H1 (cell line): ENCODE results near the gene JPT1. TPM values are rescaled to one million over a fixed set of nuclear protein-coding genes. Genes with fewer than 3 reads are reported as not detected.

Experiments
- CTCF ChIA-PET: fragments of 300-600 bp; sonication (Branson Sonifier 250); formaldehyde crosslinking; loops from one replicate; lab custom pipeline; 2021; ENCODE audit not compliant: partially characterized antibody; lab: Charles Lee
- POLR2A ChIA-PET: fragments of 300-600 bp; sonication (Branson Sonifier 250); formaldehyde crosslinking; loops from one replicate; lab custom pipeline; 2021; ENCODE audit warnings: inconsistent platforms; ENCODE audit not compliant: partially characterized antibody; lab: Charles Lee
- DNase-seq, 2 experiments: peaks; one replicate each; pipeline versions ENCODE4 v3.0.0 to v3.0.0-alpha.2; 2010 to 2022; ENCODE audit warnings: low spot score in 2 of 2, low read depth in 1 of 2, mixed read lengths in 1 of 2
- FAIRE-seq: peaks from 2 replicates; lab custom pipeline; 2011; peaks lifted over from hg19 to GRCh38; lab: Jason Lieb, UNC
- H2AFZ ChIP-seq: 2 replicates; pipeline ENCODE4 v1.8.1; 2012; ENCODE audit warnings: low read length, inconsistent platforms
- H2AK5ac ChIP-seq: 2 replicates; pipeline ENCODE4 v1.6.1; 2013; ENCODE audit warnings: low read depth, low read length
- H2BK120ac ChIP-seq: replicated peaks from 2 replicates; pipeline ENCODE3; 2013; ENCODE audit warnings: low read depth, low read length, inconsistent platforms
- H2BK12ac ChIP-seq: 2 replicates; pipeline ENCODE4 v1.6.1; 2013; ENCODE audit warnings: low read depth, low read length
- H2BK15ac ChIP-seq: 2 replicates; pipeline ENCODE4 v1.6.1; 2013; ENCODE audit warnings: low read length
- H2BK20ac ChIP-seq: 2 replicates; pipeline ENCODE4 v1.6.1; 2013; ENCODE audit warnings: low read length
- H2BK5ac ChIP-seq: 2 replicates; pipeline ENCODE4 v1.6.1; 2013; ENCODE audit warnings: low read depth, low read length
- H3K14ac ChIP-seq: 2 replicates; pipeline ENCODE4 v1.6.1; 2013; ENCODE audit warnings: inconsistent platforms; ENCODE audit not compliant: insufficient read length
- H3K18ac ChIP-seq: 2 replicates; pipeline ENCODE4 v1.6.1; 2013; ENCODE audit warnings: low read length; ENCODE audit errors: extremely low read depth
- H3K23ac ChIP-seq: 2 replicates; pipeline ENCODE4 v1.6.1; 2013; ENCODE audit warnings: inconsistent platforms; ENCODE audit not compliant: insufficient read length
- H3K23me2 ChIP-seq: 2 replicates; pipeline ENCODE4 v1.6.1; 2013; ENCODE audit warnings: low read depth, low read length
- H3K27ac ChIP-seq: 2 replicates; pipeline ENCODE4 v1.6.1; 2011; ENCODE audit warnings: low read depth, low read length, inconsistent platforms
- H3K27me3 ChIP-seq, 4 experiments: replicated peaks in 1 of 4; 1 replicate in 1 of 4; 2 replicates in 3 of 4; pipeline versions ENCODE4 v1.6.1 to v1.8.1; 2011 to 2013; ENCODE audit warnings: low read length in 3 of 4, mild to moderate bottlenecking in 3 of 4, inconsistent platforms in 2 of 4, mixed read lengths in 2 of 4, moderate library complexity in 1 of 4; ENCODE audit not compliant: control insufficient read depth in 3 of 4, insufficient read depth in 3 of 4; ENCODE audit errors: extremely low read depth in 1 of 4
- H3K36me3 ChIP-seq, 4 experiments: 2 replicates each; pipeline versions ENCODE4 v1.6.1 to v1.8.1; 2011 to 2013; ENCODE audit warnings: mild to moderate bottlenecking in 4 of 4, low read length in 3 of 4, moderate library complexity in 2 of 4, control low read depth in 1 of 4, inconsistent platforms in 1 of 4; ENCODE audit not compliant: insufficient read depth in 4 of 4, control insufficient read depth in 2 of 4
- H3K4ac ChIP-seq: replicated peaks from 2 replicates; pipeline ENCODE3; 2013; ENCODE audit warnings: low read length, low read depth, mixed read lengths, inconsistent platforms; ENCODE audit not compliant: insufficient read length
- H3K4me1 ChIP-seq, 4 experiments: replicated peaks in 1 of 4; 1 replicate in 1 of 4; 2 replicates in 3 of 4; pipeline versions ENCODE4 v1.6.1 to v1.8.1; 2011 to 2013; ENCODE audit warnings: low read length in 3 of 4, inconsistent platforms in 2 of 4, mixed read lengths in 1 of 4; ENCODE audit not compliant: insufficient read depth in 4 of 4, control insufficient read depth in 3 of 4
- H3K4me2 ChIP-seq, 2 experiments: 2 replicates each; pipeline versions ENCODE4 v1.6.1 to v1.8.1; 2011 to 2013; ENCODE audit warnings: low read depth in 2 of 2, low read length in 2 of 2, control low read depth in 1 of 2, inconsistent platforms in 1 of 2, mild to moderate bottlenecking in 1 of 2; ENCODE audit not compliant: insufficient read depth in 1 of 2
- H3K4me3 ChIP-seq, 4 experiments: fragments of 200-600, 300-600 bp in 1 of 4; sonication (generic), shearing (Covaris generic), sonication (Bioruptor Twin) in 1 of 4; 2 replicates each; pipeline versions ENCODE4 v1.5.1 to v1.8.1; 2011 to 2016; ENCODE audit warnings: low read length in 4 of 4, low read depth in 3 of 4, control low read depth in 2 of 4, inconsistent platforms in 2 of 4, mild to moderate bottlenecking in 2 of 4, mixed read lengths in 1 of 4, moderate library complexity in 1 of 4; ENCODE audit not compliant: insufficient read depth in 2 of 4; ENCODE audit errors: extremely low read depth in 1 of 4
- H3K56ac ChIP-seq: replicated peaks from 2 replicates; pipeline ENCODE3; 2013; ENCODE audit warnings: low read depth, mild to moderate bottlenecking, mixed read lengths, low read length, inconsistent platforms; ENCODE audit not compliant: insufficient read length
- H3K79me1 ChIP-seq: 2 replicates; pipeline ENCODE4 v1.6.1; 2013; ENCODE audit warnings: low read depth, low read length, control low read depth
- H3K79me2 ChIP-seq, 2 experiments: 2 replicates each; pipeline versions ENCODE4 v1.6.1 to v1.8.1; 2012 to 2013; ENCODE audit warnings: low read length in 2 of 2, mild to moderate bottlenecking in 2 of 2, inconsistent platforms in 1 of 2; ENCODE audit not compliant: insufficient read depth in 2 of 2, control insufficient read depth in 1 of 2
- H3K9ac ChIP-seq, 4 experiments: replicated peaks in 1 of 4; 1 replicate in 1 of 4; 2 replicates in 3 of 4; pipeline versions ENCODE4 v1.6.1 to v1.8.1; 2011 to 2013; ENCODE audit warnings: low read depth in 3 of 4, low read length in 3 of 4, control low read depth in 2 of 4, mild to moderate bottlenecking in 2 of 4, moderate library complexity in 2 of 4, inconsistent platforms in 1 of 4; ENCODE audit errors: extremely low read depth in 1 of 4
- H3K9me3 ChIP-seq, 2 experiments: 2 replicates each; pipeline versions ENCODE4 v1.6.1 to v1.8.1; 2012 to 2013; ENCODE audit warnings: mild to moderate bottlenecking in 2 of 2, moderate library complexity in 2 of 2, control low read depth in 1 of 2, inconsistent platforms in 1 of 2, low read depth in 1 of 2, low read length in 1 of 2, mixed read lengths in 1 of 2; ENCODE audit not compliant: insufficient read depth in 2 of 2
- H4K20me1 ChIP-seq, 2 experiments: replicated peaks in 1 of 2; 2 replicates each; pipeline versions ENCODE3 to v1.8.1; 2011 to 2013; ENCODE audit warnings: inconsistent platforms in 2 of 2, low read length in 2 of 2, mild to moderate bottlenecking in 1 of 2; ENCODE audit not compliant: insufficient read depth in 2 of 2, control insufficient read depth in 1 of 2
- H4K5ac ChIP-seq: 2 replicates; pipeline ENCODE4 v1.6.1; 2013; ENCODE audit warnings: low read length, low read depth, mixed read lengths, inconsistent platforms; ENCODE audit not compliant: insufficient read length
- H4K8ac ChIP-seq: 2 replicates; pipeline ENCODE4 v1.8.0; 2013; ENCODE audit warnings: mild to moderate bottlenecking, moderate library complexity, low read length, inconsistent platforms; ENCODE audit not compliant: insufficient read depth; ENCODE audit errors: extremely low read depth
- H4K91ac ChIP-seq: replicated peaks from 2 replicates; pipeline ENCODE3; 2013; ENCODE audit warnings: low read length, mixed read lengths, inconsistent platforms; ENCODE audit not compliant: insufficient read length
- POLR2A ChIP-seq, 2 experiments: IDR thresholded peaks; 1 replicate in 1 of 2; 2 replicates in 1 of 2; pipeline ENCODE4 v1.6.1; 2011; ENCODE audit warnings: low read depth in 2 of 2, low read length in 2 of 2, mild to moderate bottlenecking in 2 of 2; ENCODE audit errors: control extremely low read depth in 1 of 2
- SIX5 ChIP-seq: IDR thresholded peaks from 2 replicates; pipeline ENCODE4 v1.6.1; 2011; ENCODE audit warnings: mild to moderate bottlenecking, low read depth, low read length
- WGBS, 2 experiments: shearing (Covaris generic) in 1 of 2; methylation state at CpG; one replicate each; pipeline versions ENCODE4 v1.1.6 to v1.1.7; 2013 to 2015; ENCODE audit warnings: low lambda C conversion rate in 2 of 2, mixed read lengths in 2 of 2, inconsistent platforms in 1 of 2, low coverage in 1 of 2, missing lambda C conversion rate in 1 of 2; ENCODE audit not compliant: insufficient replicate concordance in 2 of 2, insufficient coverage in 1 of 2, insufficient read length in 1 of 2; ENCODE audit errors: extremely low coverage in 1 of 2, missing lambda C conversion rate in 1 of 2; 5-methylcytosine and 5-hydroxymethylcytosine counted together
- polyA plus RNA-seq, 7 experiments: library from polyadenylated mRNA; depleted of rRNA in 3 of 7; stranded (reverse) in 5 of 7; unstranded in 2 of 7; fragments of >200 nt in 5 of 7; fragments of 200-250 nt in 2 of 7; gene quantifications; 1 replicate in 5 of 7; 2 replicates in 1 of 7; 4 replicates in 1 of 7; pipeline versions ENCODE4 v1.2.1 to v1.2.3, GENCODE V29; 2011 to 2013; ENCODE audit warnings: missing spikeins in 2 of 7, mixed read lengths in 2 of 7
- total RNA-seq: library from RNA; stranded (reverse); fragmentation: NEBNext Ultra II Directional; extraction: Animal tissue kit (Norgen Biotek cat#: 25700); gene quantifications from 2 replicates; pipeline ENCODE4 v1.2.1, GENCODE V29; 2021

The JPT1 gene
- total and polyA plus RNA-seq, 2 of the 8 experiments (the other 6 are each of a cell fraction or from before 2014, with no cell fraction given): 154 to 369 TPM

DNA sequence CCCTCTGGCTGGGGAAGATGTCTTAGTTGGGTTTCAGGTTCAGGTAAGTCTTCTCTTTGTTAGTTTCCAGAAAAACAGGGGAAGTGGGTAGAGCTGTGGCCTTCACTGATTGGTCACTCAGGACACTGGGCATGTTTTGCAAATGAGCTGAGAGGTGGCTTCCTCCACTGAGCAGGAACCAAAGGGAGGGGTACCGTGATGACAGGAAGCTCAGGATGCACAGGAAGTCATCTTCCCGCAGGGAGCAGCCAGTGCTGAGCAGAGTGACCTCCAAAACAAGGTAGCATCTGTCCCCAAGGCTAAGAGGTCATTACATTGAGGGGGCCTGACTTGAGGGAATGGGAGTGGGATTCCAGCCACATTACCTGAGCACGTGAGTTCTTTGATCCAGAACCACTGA lies 28.3 kb downstream of the JPT1 start:
- Histone ChIP-seq H3K23me2 (0 out of 2 replicates have a peak, but pooled peaks cover 2% of the 10 kb centered on the region), H3K4me3 (no peak overlapping the region), H3K4me1 (peaks cover 0 to 8% (median 4%) of the 10 kb centered on the region in 4 experiments; a peak in 5 of 7 replicates), H4K5ac (no peak overlapping the region), H2BK20ac (no peak overlapping the region), H2BK120ac (no peak overlapping the region), H2BK12ac (no peak overlapping the region), H4K8ac (no peak overlapping the region), H3K4ac (no peak overlapping the region), H2BK5ac (no peak overlapping the region), H3K23ac (no peak overlapping the region), H3K27me3 (no peaks in the 10 kb centered on the region; a peak in 1 of 7 replicates), H3K9ac (no peak overlapping the region; a peak in 1 of 7 replicates), H4K91ac (no peak overlapping the region), H3K56ac (no peak overlapping the region), H3K27ac (0 out of 2 replicates have a peak overlapping the region, but pooled peaks have one; percentile 10), H2AK5ac (no peak overlapping the region), H3K36me3 (peaks cover 0 to 10% (median 6%) of the 10 kb centered on the region in 4 experiments; a peak in 6 of 8 replicates), H2BK15ac (no peak overlapping the region), H3K79me1 (no peaks in the 10 kb centered on the region; the same call in 1 of the 2 replicates), H4K20me1 (peaks cover 8 to 11% of the 10 kb centered on the region in 2 experiments), H3K9me3 (no peaks in the 10 kb centered on the region), H3K79me2 (peaks cover 0 to 9% of the 10 kb centered on the region in 2 experiments; a peak in 1 of 4 replicates), H3K18ac (no peak overlapping the region), H3K4me2 (no peak overlapping the region), H3K14ac (no peak overlapping the region), H2AFZ (no peak overlapping the region)
- ChIA-PET POLR2A (interaction anchor here (1.1 to 13.9 kb wide), 7 partner anchors 8 to 62 kb away, joined by 3 to 134 read pairs (median 7); no protein-coding TSS in a partner anchor), CTCF (interaction anchor here (0.7 to 12.9 kb wide), 8 partner anchors 12 to 286 kb away, joined by 3 to 239 read pairs (median 4); partner anchors contain the start of gene ARMC7)
- FAIRE-seq: no peak
- WGBS, 2 experiments: 81% methylated on average over 3 of the region's 3 CpGs; no CpG with 5 or more reads in 1 of the 2 experiments
- TF ChIP-seq POLR2A (IDR thresholded peaks at IDR 0.05; ENCODE audit: control extremely low read depth in 1 of 2, low read depth in 2 of 2, low read length in 2 of 2) (0 out of 3 replicates have a peak, but pooled peaks of 1 of the 2 experiments have one; percentile 18), SIX5 (no peak)
- DNase-seq: no peak
